WTC11 (cell line): ENCODE measurements around the gene KRT16. TPM values are rescaled to one million over a fixed set of nuclear protein-coding genes. Genes with fewer than 3 reads are reported as not detected.

Experiments used
- ATAC-seq: fragments of 200-7000 bp; cut with Tn5 transposase; 2 replicates; pipeline ENCODE4 v1.10.0; 2021; ENCODE audit warnings: mild to moderate bottlenecking, moderate library complexity
- CTCF ChIA-PET: fragments of 300-600 bp; sonication (Branson Sonifier 250); formaldehyde crosslinking; loops from one replicate; lab custom pipeline; 2021; ENCODE audit warnings: antibody characterized with exemption; lab: Charles Lee
- POLR2A ChIA-PET: fragments of 350-600 bp; sonication (Branson Sonifier 250); formaldehyde crosslinking; loops from one replicate; lab custom pipeline; 2021; ENCODE audit warnings: antibody characterized with exemption; lab: Charles Lee
- DNase-seq: peaks from one replicate; pipeline ENCODE4 v3.0.0; 2021; ENCODE audit warnings: low spot score
- H3K27ac Mint-ChIP-seq: 2 replicates; pipeline ENCODE4 v1.8.0; 2021; ENCODE audit warnings: mixed read lengths
- H3K27me3 Mint-ChIP-seq: 2 replicates; pipeline ENCODE4 v1.8.0; 2021; ENCODE audit warnings: low read depth, mild to moderate bottlenecking, moderate library complexity, mixed read lengths
- H3K36me3 Mint-ChIP-seq: 2 replicates; pipeline ENCODE4 v1.8.0; 2021; ENCODE audit warnings: mixed read lengths
- H3K4me1 Mint-ChIP-seq: 2 replicates; pipeline ENCODE4 v1.8.0; 2022; ENCODE audit warnings: mixed read lengths
- H3K4me3 Mint-ChIP-seq: 2 replicates; pipeline ENCODE4 v1.8.0; 2021; ENCODE audit warnings: mild to moderate bottlenecking, moderate library complexity, mixed read lengths
- H3K9me3 Mint-ChIP-seq: 2 replicates; pipeline ENCODE4 v1.8.0; 2021; ENCODE audit warnings: mixed read lengths
- CREM ChIP-seq: sonication (generic); formaldehyde crosslinking; IDR thresholded peaks from 2 replicates; pipeline ENCODE4 v1.8.1; 2022; ENCODE audit warnings: mild to moderate bottlenecking, missing genetic modification reagents, moderate library complexity
- ESRRA ChIP-seq: sonication (generic); formaldehyde crosslinking; IDR thresholded peaks from 2 replicates; pipeline ENCODE4 v1.8.1; 2022; ENCODE audit warnings: mild to moderate bottlenecking, missing genetic modification reagents, borderline replicate concordance
- FOXK1 ChIP-seq: sonication (generic); formaldehyde crosslinking; IDR thresholded peaks from 2 replicates; pipeline ENCODE4 v1.8.0; 2022; ENCODE audit warnings: mild to moderate bottlenecking, moderate library complexity, missing genetic modification reagents
- GABPB1 ChIP-seq: sonication (generic); formaldehyde crosslinking; IDR thresholded peaks from 2 replicates; pipeline ENCODE4 v1.8.1; 2023; ENCODE audit warnings: mild to moderate bottlenecking, missing genetic modification reagents
- KAT7 ChIP-seq: sonication (generic); formaldehyde crosslinking; IDR thresholded peaks from 2 replicates; pipeline ENCODE4 v1.8.1; 2023; ENCODE audit warnings: missing genetic modification reagents, mild to moderate bottlenecking, borderline replicate concordance
- SP1 ChIP-seq: sonication (generic); formaldehyde crosslinking; conservative IDR thresholded peaks from 2 replicates; pipeline ENCODE4 v1.8.1; 2022; ENCODE audit warnings: missing genetic modification reagents
- TCF7 ChIP-seq: sonication (generic); formaldehyde crosslinking; IDR thresholded peaks from 2 replicates; pipeline ENCODE4 v1.8.0; 2022; ENCODE audit warnings: mild to moderate bottlenecking, low read depth, missing genetic modification reagents, moderate library complexity
- TEAD4 ChIP-seq: sonication (generic); formaldehyde crosslinking; IDR thresholded peaks from 2 replicates; pipeline ENCODE4 v1.8.0; 2022; ENCODE audit warnings: mild to moderate bottlenecking, missing genetic modification reagents
- TP53 ChIP-seq: sonication (generic); formaldehyde crosslinking; IDR thresholded peaks from 2 replicates; pipeline ENCODE4 v1.8.1; 2023; ENCODE audit warnings: mild to moderate bottlenecking, missing genetic modification reagents
- ZNF219 ChIP-seq: sonication (generic); formaldehyde crosslinking; IDR thresholded peaks from 2 replicates; pipeline ENCODE4 v1.8.0; 2023; ENCODE audit warnings: missing genetic modification reagents, mild to moderate bottlenecking, borderline replicate concordance
- ZNF671 ChIP-seq: fragments of 250-450 bp; sonication (Bioruptor Pico); IDR thresholded peaks from 2 replicates; pipeline ENCODE4 v1.8.0; 2021; ENCODE audit warnings: mild to moderate bottlenecking
- total RNA-seq: library from RNA; stranded (reverse); gene quantifications from 3 replicates; pipeline ENCODE4 v1.2.3, GENCODE V29; 2021
- TF ChIP-seq, protein P1 (sequence below): sonication (generic); formaldehyde crosslinking; IDR thresholded peaks from 2 replicates; pipeline ENCODE4 v1.8.0; 2023; ENCODE audit warnings: missing genetic modification reagents, mild to moderate bottlenecking, borderline replicate concordance
- TF ChIP-seq, protein P2 (sequence below): sonication (generic); formaldehyde crosslinking; IDR thresholded peaks from 2 replicates; pipeline ENCODE4 v1.8.1; 2023; ENCODE audit warnings: mild to moderate bottlenecking, missing genetic modification reagents, borderline replicate concordance
- TF ChIP-seq, protein P3 (sequence below): fragments of 200-600 bp; IDR thresholded peaks from 2 replicates; pipeline ENCODE4 v1.8.0; 2022; ENCODE audit warnings: antibody characterized with exemption
- TF ChIP-seq, protein P4 (sequence below): sonication (generic); formaldehyde crosslinking; conservative IDR thresholded peaks from 2 replicates; pipeline ENCODE4 v1.8.1; 2023; ENCODE audit warnings: mild to moderate bottlenecking, low read depth, missing genetic modification reagents, moderate library complexity
- TF ChIP-seq, protein P5 (sequence below): sonication (generic); formaldehyde crosslinking; IDR thresholded peaks from 2 replicates; pipeline ENCODE4 v1.8.1; 2023; ENCODE audit warnings: mild to moderate bottlenecking, moderate library complexity, missing genetic modification reagents

The KRT16 gene
- total RNA-seq, 1 experiment from 2014 or later, result not detected

DNA sequence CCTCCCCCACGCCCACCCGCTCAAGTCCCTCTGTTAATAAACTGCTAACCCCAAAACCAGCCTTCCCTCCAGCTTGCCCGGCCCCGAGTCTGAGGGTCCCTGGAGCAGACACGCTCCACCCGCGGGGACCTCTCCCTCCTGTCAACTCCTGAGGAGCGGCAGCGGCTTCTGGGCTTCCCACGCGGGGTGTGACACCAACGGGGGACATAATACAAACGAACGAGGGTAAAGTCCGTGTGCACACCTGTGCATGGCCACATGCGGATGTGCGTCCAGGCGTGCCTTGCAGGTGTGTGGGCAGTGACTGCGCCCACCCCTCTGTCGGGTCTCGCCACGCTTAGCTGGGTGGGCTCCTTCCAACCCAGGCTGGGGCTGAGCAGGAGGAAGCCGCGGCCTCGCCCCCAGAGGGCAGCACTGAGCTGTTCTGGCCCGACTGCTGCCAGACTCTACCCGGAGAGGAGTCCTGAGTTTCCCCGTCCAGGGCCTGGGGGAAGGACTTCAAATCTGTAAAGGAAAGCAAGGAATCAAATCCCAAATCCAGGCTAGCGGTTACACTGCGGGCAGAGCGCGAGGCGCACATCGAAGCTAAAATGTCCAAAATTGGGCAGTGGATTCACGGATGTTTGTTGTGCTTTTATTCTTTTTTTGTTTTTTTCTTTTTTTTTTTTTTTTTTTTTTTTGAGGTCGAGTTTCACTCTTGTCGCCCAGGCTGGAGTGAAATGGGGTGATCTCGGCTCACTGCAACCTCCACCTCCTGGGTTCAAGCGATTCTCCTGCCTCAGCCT is 36.0 kb upstream of the KRT16 start:
- no peaks in the 10 kb centered on the region for H3K9me3 Mint-ChIP-seq
- peak; percentile 81 for ATAC-seq
- DNase-seq, result peak; percentile 94
- H3K36me3 Mint-ChIP-seq, result no peaks in the 10 kb centered on the region
- peak overlapping the region; percentile 71 for H3K4me3 Mint-ChIP-seq
- CTCF ChIA-PET, result interaction anchor here (0.6 to 16.2 kb wide), 86 partner anchors 8 to 1260 kb away, joined by 3 to 374 read pairs (median 6); partner anchors contain the start of genes EIF1, JUP, KRT15 and KRT17
- H3K4me1 Mint-ChIP-seq, result peaks cover 2% of the 10 kb centered on the region
- no peaks in the 10 kb centered on the region for H3K27me3 Mint-ChIP-seq
- TF ChIP-seq, protein P1, sequence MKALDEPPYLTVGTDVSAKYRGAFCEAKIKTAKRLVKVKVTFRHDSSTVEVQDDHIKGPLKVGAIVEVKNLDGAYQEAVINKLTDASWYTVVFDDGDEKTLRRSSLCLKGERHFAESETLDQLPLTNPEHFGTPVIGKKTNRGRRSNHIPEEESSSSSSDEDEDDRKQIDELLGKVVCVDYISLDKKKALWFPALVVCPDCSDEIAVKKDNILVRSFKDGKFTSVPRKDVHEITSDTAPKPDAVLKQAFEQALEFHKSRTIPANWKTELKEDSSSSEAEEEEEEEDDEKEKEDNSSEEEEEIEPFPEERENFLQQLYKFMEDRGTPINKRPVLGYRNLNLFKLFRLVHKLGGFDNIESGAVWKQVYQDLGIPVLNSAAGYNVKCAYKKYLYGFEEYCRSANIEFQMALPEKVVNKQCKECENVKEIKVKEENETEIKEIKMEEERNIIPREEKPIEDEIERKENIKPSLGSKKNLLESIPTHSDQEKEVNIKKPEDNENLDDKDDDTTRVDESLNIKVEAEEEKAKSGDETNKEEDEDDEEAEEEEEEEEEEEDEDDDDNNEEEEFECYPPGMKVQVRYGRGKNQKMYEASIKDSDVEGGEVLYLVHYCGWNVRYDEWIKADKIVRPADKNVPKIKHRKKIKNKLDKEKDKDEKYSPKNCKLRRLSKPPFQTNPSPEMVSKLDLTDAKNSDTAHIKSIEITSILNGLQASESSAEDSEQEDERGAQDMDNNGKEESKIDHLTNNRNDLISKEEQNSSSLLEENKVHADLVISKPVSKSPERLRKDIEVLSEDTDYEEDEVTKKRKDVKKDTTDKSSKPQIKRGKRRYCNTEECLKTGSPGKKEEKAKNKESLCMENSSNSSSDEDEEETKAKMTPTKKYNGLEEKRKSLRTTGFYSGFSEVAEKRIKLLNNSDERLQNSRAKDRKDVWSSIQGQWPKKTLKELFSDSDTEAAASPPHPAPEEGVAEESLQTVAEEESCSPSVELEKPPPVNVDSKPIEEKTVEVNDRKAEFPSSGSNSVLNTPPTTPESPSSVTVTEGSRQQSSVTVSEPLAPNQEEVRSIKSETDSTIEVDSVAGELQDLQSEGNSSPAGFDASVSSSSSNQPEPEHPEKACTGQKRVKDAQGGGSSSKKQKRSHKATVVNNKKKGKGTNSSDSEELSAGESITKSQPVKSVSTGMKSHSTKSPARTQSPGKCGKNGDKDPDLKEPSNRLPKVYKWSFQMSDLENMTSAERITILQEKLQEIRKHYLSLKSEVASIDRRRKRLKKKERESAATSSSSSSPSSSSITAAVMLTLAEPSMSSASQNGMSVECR, result no peak
- no peak for TF ChIP-seq FOXK1 (CRISPR knock-in tag)
- no peak for TF ChIP-seq ZNF219 (CRISPR knock-in tag)
- TF ChIP-seq CREM, result no peak
- TF ChIP-seq TP53 (CRISPR knock-in tag), result no peak
- TF ChIP-seq, protein P2, sequence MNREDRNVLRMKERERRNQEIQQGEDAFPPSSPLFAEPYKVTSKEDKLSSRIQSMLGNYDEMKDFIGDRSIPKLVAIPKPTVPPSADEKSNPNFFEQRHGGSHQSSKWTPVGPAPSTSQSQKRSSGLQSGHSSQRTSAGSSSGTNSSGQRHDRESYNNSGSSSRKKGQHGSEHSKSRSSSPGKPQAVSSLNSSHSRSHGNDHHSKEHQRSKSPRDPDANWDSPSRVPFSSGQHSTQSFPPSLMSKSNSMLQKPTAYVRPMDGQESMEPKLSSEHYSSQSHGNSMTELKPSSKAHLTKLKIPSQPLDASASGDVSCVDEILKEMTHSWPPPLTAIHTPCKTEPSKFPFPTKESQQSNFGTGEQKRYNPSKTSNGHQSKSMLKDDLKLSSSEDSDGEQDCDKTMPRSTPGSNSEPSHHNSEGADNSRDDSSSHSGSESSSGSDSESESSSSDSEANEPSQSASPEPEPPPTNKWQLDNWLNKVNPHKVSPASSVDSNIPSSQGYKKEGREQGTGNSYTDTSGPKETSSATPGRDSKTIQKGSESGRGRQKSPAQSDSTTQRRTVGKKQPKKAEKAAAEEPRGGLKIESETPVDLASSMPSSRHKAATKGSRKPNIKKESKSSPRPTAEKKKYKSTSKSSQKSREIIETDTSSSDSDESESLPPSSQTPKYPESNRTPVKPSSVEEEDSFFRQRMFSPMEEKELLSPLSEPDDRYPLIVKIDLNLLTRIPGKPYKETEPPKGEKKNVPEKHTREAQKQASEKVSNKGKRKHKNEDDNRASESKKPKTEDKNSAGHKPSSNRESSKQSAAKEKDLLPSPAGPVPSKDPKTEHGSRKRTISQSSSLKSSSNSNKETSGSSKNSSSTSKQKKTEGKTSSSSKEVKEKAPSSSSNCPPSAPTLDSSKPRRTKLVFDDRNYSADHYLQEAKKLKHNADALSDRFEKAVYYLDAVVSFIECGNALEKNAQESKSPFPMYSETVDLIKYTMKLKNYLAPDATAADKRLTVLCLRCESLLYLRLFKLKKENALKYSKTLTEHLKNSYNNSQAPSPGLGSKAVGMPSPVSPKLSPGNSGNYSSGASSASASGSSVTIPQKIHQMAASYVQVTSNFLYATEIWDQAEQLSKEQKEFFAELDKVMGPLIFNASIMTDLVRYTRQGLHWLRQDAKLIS (CRISPR knock-in tag), result no peak
- TF ChIP-seq SP1 (CRISPR knock-in tag), result no peak
- TF ChIP-seq, protein P3, sequence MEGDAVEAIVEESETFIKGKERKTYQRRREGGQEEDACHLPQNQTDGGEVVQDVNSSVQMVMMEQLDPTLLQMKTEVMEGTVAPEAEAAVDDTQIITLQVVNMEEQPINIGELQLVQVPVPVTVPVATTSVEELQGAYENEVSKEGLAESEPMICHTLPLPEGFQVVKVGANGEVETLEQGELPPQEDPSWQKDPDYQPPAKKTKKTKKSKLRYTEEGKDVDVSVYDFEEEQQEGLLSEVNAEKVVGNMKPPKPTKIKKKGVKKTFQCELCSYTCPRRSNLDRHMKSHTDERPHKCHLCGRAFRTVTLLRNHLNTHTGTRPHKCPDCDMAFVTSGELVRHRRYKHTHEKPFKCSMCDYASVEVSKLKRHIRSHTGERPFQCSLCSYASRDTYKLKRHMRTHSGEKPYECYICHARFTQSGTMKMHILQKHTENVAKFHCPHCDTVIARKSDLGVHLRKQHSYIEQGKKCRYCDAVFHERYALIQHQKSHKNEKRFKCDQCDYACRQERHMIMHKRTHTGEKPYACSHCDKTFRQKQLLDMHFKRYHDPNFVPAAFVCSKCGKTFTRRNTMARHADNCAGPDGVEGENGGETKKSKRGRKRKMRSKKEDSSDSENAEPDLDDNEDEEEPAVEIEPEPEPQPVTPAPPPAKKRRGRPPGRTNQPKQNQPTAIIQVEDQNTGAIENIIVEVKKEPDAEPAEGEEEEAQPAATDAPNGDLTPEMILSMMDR, result peak; percentile 90
- TF ChIP-seq TCF7 (CRISPR knock-in tag), result no peak
- TF ChIP-seq ESRRA (CRISPR knock-in tag), result no peak
- TF ChIP-seq, protein P4, sequence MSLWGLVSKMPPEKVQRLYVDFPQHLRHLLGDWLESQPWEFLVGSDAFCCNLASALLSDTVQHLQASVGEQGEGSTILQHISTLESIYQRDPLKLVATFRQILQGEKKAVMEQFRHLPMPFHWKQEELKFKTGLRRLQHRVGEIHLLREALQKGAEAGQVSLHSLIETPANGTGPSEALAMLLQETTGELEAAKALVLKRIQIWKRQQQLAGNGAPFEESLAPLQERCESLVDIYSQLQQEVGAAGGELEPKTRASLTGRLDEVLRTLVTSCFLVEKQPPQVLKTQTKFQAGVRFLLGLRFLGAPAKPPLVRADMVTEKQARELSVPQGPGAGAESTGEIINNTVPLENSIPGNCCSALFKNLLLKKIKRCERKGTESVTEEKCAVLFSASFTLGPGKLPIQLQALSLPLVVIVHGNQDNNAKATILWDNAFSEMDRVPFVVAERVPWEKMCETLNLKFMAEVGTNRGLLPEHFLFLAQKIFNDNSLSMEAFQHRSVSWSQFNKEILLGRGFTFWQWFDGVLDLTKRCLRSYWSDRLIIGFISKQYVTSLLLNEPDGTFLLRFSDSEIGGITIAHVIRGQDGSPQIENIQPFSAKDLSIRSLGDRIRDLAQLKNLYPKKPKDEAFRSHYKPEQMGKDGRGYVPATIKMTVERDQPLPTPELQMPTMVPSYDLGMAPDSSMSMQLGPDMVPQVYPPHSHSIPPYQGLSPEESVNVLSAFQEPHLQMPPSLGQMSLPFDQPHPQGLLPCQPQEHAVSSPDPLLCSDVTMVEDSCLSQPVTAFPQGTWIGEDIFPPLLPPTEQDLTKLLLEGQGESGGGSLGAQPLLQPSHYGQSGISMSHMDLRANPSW, result no peak
- TF ChIP-seq, protein P5, sequence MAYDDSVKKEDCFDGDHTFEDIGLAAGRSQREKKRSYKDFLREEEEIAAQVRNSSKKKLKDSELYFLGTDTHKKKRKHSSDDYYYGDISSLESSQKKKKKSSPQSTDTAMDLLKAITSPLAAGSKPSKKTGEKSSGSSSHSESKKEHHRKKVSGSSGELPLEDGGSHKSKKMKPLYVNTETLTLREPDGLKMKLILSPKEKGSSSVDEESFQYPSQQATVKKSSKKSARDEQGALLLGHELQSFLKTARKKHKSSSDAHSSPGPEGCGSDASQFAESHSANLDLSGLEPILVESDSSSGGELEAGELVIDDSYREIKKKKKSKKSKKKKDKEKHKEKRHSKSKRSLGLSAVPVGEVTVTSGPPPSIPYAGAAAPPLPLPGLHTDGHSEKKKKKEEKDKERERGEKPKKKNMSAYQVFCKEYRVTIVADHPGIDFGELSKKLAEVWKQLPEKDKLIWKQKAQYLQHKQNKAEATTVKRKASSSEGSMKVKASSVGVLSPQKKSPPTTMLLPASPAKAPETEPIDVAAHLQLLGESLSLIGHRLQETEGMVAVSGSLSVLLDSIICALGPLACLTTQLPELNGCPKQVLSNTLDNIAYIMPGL (CRISPR knock-in tag), result peak; percentile 64; the same call in 1 of the 2 replicates
- TF ChIP-seq GABPB1, result 0 out of 2 replicates have a peak, but pooled peaks have one; percentile 39
- TF ChIP-seq KAT7 (CRISPR knock-in tag), result no peak
- no peak for TF ChIP-seq TEAD4 (CRISPR knock-in tag)
- TF ChIP-seq ZNF671 (CRISPR knock-in tag), result no peak
- TF ChIP-seq, all 79 proteins: peak for 3
- no peak overlapping the region for H3K27ac Mint-ChIP-seq
- POLR2A ChIA-PET, result interaction anchor here (0.6 to 1.7 kb wide), 6 partner anchors 14 to 143 kb away, joined by 3 to 12 read pairs (median 6); partner anchors contain the start of gene EIF1
